IMR-90 (cell line): ENCODE data around the gene TRIM6.

Experiments
- SMC3 ChIP-seq: fragments of 150-350 bp; IDR thresholded peaks from 2 replicates; pipeline ENCODE4 v1.6.1; 2016; ENCODE audit warnings: low read depth, mild to moderate bottlenecking, antibody characterized with exemption, low read length, moderate library complexity
- TF ChIP-seq, protein P1 (sequence below): conservative IDR thresholded peaks from 2 replicates; pipeline ENCODE4 v1.5.1; 2012; ENCODE audit warnings: mild to moderate bottlenecking, low read depth, low read length, improper control_type of control experiment

DNA sequence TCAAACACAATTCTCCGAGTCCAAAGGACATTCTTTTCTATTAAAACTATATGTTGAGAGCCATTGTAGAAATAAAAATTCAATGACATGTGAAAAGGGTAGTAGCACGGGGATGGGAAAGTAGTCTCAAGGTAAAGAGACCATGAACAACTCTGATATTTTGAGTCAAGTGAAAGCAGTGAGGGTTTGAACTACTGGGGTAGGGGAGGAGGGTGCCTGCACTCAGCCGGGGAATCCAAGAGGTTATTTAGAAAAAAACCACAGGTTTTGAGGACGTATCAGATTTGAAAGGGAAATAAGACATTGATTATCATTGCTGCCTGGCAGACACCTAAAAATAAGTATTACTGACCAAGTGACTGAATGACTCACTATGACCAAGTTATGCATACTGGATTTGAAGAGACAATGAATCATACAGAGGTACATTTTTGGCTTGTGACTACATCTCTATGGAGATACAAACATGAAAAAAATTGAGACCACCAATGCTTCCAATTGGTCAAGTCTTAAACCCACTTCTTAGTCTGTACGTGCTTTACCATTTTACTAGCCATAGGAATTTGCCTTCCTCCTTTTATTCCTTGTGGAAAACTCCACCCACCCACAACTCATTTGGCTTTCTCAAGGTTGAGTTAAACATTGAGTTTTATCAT lies 45.9 kb upstream of the TRIM6 start:
- TF ChIP-seq, protein P1, sequence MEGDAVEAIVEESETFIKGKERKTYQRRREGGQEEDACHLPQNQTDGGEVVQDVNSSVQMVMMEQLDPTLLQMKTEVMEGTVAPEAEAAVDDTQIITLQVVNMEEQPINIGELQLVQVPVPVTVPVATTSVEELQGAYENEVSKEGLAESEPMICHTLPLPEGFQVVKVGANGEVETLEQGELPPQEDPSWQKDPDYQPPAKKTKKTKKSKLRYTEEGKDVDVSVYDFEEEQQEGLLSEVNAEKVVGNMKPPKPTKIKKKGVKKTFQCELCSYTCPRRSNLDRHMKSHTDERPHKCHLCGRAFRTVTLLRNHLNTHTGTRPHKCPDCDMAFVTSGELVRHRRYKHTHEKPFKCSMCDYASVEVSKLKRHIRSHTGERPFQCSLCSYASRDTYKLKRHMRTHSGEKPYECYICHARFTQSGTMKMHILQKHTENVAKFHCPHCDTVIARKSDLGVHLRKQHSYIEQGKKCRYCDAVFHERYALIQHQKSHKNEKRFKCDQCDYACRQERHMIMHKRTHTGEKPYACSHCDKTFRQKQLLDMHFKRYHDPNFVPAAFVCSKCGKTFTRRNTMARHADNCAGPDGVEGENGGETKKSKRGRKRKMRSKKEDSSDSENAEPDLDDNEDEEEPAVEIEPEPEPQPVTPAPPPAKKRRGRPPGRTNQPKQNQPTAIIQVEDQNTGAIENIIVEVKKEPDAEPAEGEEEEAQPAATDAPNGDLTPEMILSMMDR = no peak
- no peak for TF ChIP-seq SMC3
